Esophagus (tissue), 2 donors: ENCODE measurements around the gene DDX51. TPM values are rescaled to one million over a fixed set of nuclear protein-coding genes. Genes with fewer than 3 reads are reported as not detected.

Source experiments
- H3K27ac ChIP-seq, 2 donors: one replicate each; pipeline ENCODE4 v1.5.1; 2013; ENCODE audit warnings: low read depth in 2 of 2, mild to moderate bottlenecking in 2 of 2, inconsistent platforms in 1 of 2, low read length in 1 of 2, moderate library complexity in 1 of 2
- H3K27me3 ChIP-seq, 2 donors: one replicate each; pipeline ENCODE4 v1.6.1; 2013; ENCODE audit warnings: low read length in 2 of 2, control low read depth in 1 of 2, mild to moderate bottlenecking in 1 of 2; ENCODE audit not compliant: insufficient read depth in 2 of 2, control insufficient read depth in 1 of 2
- H3K36me3 ChIP-seq, 2 donors: one replicate each; pipeline ENCODE4 v1.6.1; 2013; ENCODE audit warnings: low read length in 1 of 2; ENCODE audit not compliant: control insufficient read depth in 2 of 2, insufficient read depth in 2 of 2
- H3K4me1 ChIP-seq, 2 donors: one replicate each; pipeline ENCODE4 v1.6.1; 2013; ENCODE audit warnings: low read length in 1 of 2; ENCODE audit not compliant: control insufficient read depth in 2 of 2, insufficient read depth in 2 of 2
- H3K4me3 ChIP-seq, 2 donors: one replicate each; pipeline ENCODE4 v1.5.1; 2013; ENCODE audit warnings: low read length in 2 of 2, mild to moderate bottlenecking in 2 of 2, low read depth in 1 of 2, moderate library complexity in 1 of 2
- H3K9me3 ChIP-seq, 2 donors: one replicate each; pipeline ENCODE4 v1.6.1; 2013; ENCODE audit warnings: mild to moderate bottlenecking in 2 of 2, low read depth in 1 of 2, low read length in 1 of 2, moderate library complexity in 1 of 2; ENCODE audit not compliant: control insufficient read depth in 2 of 2, insufficient read depth in 1 of 2
- WGBS, 2 donors: extraction: QIAGEN DNeasy Blood & Tissue Kit; methylation state at CpG; one replicate each; pipeline ENCODE4 v1.1.7; 2013; 5-methylcytosine and 5-hydroxymethylcytosine counted together
- polyA plus RNA-seq, 2 donors: library from polyadenylated mRNA; stranded (reverse); fragments of 200-250 nt; gene quantifications; one replicate each; pipeline ENCODE4 v1.2.3, GENCODE V29; 2013
- donor health status: healthy with polysubstance abuse.
- donor health status: Bipolar disorder and iron deficiency.

The DDX51 gene
- polyA plus RNA-seq, 2 donors: 12.3 to 20.4 TPM

DNA sequence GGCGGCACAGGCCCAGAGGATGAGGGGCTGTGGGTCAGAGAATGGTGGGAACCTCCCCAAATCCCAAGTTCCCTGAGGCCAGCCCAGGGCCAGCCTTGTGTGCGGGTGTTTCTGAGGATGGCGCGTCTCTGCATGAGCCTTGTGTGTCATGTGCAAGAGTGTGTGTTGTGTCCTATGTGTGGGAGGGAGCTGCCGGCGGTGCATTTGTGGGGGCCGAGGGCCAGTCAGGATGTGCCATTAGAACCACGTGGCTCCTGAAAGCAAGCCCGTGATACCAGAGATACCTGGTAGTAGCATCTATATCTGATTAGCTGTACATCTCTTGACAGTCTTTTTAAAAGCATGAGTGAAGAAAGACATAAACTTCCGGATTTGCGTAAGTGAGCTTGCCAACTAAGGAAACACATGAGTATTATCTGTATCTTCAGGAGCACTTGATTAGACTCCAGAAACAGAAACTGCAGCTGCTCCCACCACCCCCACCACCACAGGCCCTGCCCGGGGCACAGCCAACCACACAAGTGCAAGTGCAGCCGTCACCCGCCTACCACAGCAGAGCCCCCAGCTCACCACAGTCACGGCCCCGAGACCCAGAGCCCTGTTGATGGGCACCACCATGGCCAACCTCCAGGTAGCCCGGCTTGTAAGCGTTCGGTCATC, 19.2 kb downstream of the DDX51 start:
- H3K9me3 ChIP-seq: peaks cover 0 to 4% of the 10 kb centered on the region in 2 donors
- H3K36me3 ChIP-seq: peaks cover 8 to 33% of the 10 kb centered on the region in 2 donors
- H3K4me1 ChIP-seq: no peaks in the 10 kb centered on the region
- 90 to 94% methylated on average over 19 of the region's 19 CpGs for WGBS, 2 donors
- no peak overlapping the region for H3K4me3 ChIP-seq
- no peak overlapping the region for H3K27ac ChIP-seq
- no peaks in the 10 kb centered on the region for H3K27me3 ChIP-seq

DNA sequence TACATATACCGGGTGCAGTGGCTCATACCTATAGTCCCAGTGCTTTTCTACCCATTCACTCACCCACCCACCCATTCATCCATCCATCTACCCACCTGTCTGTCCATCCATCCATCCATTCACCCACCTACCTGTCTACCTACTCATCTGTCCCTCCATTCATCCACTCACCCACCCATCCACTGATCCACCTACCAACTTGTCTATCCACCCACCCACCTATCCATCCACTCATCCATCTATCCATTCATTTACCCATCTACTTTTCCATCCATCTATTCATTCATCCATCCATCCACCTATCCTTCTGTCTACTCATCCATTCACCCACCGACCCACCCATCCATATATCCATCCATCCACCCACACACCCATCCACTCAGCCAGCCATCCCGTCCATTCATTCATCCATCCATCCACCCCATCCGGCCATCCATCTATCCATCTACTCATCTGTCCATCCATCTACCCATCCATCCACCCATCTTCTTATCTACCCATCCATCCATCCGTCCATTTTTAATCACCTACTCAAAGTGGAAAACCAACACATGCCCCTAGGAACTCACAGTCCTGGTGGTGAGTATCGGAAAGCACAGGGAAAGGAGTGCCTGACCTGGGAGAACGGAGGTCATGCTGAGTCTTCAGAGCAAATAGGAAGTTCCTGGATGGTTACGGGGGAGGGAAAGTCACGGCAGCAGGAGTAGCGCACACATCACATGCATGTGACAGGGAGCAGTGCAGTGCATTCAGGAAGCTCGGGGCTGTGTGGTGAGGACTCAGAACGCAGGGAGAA, 20.0 kb downstream of the DDX51 start:
- Histone ChIP-seq H3K4me3 (no peak overlapping the region), H3K4me1 (no peaks in the 10 kb centered on the region), H3K27ac (no peak overlapping the region), H3K36me3 (peaks cover 8 to 33% of the 10 kb centered on the region in 2 donors), H3K9me3 (peaks cover 0 to 4% of the 10 kb centered on the region in 2 donors), H3K27me3 (no peaks in the 10 kb centered on the region)
- 90 to 97% methylated on average over 12 of the region's 12 CpGs for WGBS, 2 donors

DNA sequence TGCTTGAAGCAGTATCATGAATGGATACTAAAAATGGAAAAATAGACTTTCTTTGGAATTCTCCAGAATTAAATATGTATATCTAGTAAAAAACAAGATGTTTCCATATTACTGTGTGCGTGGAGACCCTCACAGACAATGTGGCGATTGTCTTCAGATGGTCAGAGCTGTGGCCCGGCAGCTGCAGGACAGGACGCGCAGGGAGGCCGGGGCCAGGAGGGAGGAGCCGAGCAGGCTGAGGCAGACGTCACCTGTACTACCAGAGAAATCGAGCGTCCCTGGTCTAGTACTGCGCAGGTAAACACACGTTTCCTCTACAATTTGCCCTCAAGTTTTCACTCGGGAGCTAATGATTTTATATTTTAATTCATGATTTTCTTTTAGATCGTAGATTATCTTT, 22.8 kb downstream of the DDX51 start:
- H3K9me3 ChIP-seq: no peaks in the 10 kb centered on the region
- no peak overlapping the region for H3K4me3 ChIP-seq
- no peaks in the 10 kb centered on the region for H3K27me3 ChIP-seq
- H3K36me3 ChIP-seq: peaks cover 8 to 35% of the 10 kb centered on the region in 2 donors
- no peaks in the 10 kb centered on the region for H3K4me1 ChIP-seq
- no peak overlapping the region for H3K27ac ChIP-seq
- 93 to 95% methylated on average over 14 of the region's 14 CpGs for WGBS, 2 donors

DNA sequence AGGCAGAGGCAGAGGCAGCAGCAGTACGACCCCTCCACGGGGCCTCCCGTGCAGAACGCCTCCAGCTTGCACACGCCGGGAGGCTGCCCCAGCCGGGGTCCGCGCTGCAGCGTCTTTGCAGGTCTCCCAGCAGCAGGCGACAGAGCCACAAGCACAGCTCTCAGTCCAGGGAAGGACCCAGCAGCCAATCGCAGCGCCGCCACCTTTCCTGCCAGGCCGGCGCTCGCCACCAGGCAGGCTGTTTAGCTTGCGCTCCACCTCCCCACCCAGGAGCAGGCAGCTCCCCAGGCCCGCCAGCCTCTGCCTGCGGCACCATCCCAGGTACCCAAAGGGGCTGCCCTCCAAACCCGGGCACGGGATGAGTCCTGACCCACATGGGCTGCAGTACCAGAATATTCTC, 25.2 kb downstream of the DDX51 start:
- H3K9me3 ChIP-seq: no peaks in the 10 kb centered on the region
- 91 to 94% methylated on average over 22 of the region's 22 CpGs for WGBS, 2 donors
- no peak overlapping the region for H3K27ac ChIP-seq
- H3K36me3 ChIP-seq: peaks cover 17 to 36% of the 10 kb centered on the region in 2 donors
- H3K27me3 ChIP-seq: no peaks in the 10 kb centered on the region
- H3K4me3 ChIP-seq: no peak overlapping the region
- no peaks in the 10 kb centered on the region for H3K4me1 ChIP-seq

DNA sequence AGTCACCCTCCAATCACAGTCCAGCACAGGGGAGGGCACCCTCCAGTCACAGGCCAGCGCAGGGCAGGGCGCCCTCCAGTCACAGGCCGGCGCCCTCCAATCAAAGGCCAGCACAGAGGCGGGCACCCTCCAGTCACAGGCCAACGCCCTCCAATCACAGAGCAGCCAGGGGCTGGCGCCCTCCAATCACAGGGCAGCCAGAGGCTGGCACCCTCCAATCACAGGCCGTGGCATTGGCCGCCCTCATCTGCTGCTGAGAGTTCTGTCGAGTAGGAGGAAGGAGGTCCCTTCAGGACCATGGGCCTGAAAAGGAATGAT, 26.6 kb downstream of the DDX51 start:
- Histone ChIP-seq H3K36me3 (peaks cover 17 to 39% of the 10 kb centered on the region in 2 donors), H3K27ac (no peak overlapping the region), H3K4me1 (no peaks in the 10 kb centered on the region), H3K4me3 (no peak overlapping the region), H3K9me3 (no peaks in the 10 kb centered on the region), H3K27me3 (no peaks in the 10 kb centered on the region)
- WGBS, 2 donors: 97 to 98% methylated on average over 10 of the region's 10 CpGs

DNA sequence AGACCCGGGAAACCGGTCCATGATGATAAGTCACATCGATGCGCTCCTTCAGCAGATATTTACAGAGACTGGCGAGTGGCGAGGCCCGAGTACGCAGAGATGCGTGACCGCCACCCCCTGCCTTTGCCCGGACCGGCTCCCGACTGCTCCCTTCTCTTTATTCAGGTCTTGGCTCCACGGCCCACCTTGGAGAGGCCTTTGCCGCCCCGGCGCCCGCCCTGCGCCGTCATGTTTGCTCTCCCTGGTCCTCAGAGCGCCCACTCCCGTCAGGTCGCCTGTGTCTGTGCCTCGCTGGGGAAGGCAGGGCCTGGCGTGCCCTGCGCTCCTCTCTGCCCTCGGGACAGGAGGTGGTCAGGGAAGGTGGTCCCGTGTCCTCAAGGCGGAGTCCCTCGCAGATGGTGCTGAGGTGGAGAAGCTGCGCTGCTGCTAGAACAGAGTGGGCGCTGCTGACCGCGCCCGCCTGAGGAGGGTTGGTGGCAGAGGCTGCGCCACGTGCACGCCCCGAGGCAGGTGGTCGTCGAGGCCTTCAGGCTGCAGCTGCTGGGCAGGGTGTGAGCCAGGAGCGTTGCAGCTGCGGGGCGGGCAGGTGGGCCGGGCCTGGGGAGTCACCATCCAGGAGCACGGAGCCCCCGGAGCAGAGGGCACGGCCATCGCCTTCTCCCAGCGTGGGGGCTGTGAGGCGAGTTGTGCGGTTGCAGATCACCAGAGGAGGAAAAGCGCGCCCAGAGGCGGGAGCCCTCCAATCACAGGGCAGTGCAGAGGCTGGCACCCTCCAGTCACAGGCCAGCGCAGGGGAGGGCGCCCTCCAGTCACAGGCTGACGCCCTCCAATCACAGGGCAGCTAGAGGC, 27.2 kb downstream of the DDX51 start:
- no peak overlapping the region for H3K4me3 ChIP-seq
- WGBS, 2 donors: 97% methylated on average over 58 of the region's 58 CpGs
- no peaks in the 10 kb centered on the region for H3K9me3 ChIP-seq
- H3K36me3 ChIP-seq: peaks cover 12 to 35% of the 10 kb centered on the region in 2 donors
- no peaks in the 10 kb centered on the region for H3K27me3 ChIP-seq
- H3K4me1 ChIP-seq: no peaks in the 10 kb centered on the region
- no peak overlapping the region for H3K27ac ChIP-seq

DNA sequence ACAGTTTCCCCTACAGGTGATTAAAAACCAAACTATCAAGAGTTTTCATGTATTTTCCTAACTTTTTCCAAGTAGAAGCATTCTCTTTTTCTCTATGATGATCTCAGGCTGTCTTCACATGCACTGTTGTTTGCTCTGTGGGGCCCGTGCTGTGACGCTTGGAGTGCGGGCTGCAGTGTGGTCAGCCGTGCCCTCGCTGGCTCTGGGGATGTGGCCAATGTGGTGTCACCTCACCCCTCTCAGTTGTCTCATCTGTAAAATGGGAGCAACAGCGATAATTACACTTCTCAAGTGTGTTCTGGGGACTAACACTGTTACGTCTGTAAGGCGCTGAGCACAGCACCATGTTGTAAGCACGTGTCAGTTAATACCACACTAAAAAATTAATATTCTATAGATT, 28.6 kb downstream of the DDX51 start:
- Histone ChIP-seq H3K36me3 (peaks cover 9 to 35% of the 10 kb centered on the region in 2 donors), H3K4me3 (no peak overlapping the region), H3K9me3 (no peaks in the 10 kb centered on the region), H3K27me3 (no peaks in the 10 kb centered on the region), H3K27ac (no peak overlapping the region), H3K4me1 (no peaks in the 10 kb centered on the region)
- 91 to 96% methylated on average over 9 of the region's 9 CpGs for WGBS, 2 donors

DNA sequence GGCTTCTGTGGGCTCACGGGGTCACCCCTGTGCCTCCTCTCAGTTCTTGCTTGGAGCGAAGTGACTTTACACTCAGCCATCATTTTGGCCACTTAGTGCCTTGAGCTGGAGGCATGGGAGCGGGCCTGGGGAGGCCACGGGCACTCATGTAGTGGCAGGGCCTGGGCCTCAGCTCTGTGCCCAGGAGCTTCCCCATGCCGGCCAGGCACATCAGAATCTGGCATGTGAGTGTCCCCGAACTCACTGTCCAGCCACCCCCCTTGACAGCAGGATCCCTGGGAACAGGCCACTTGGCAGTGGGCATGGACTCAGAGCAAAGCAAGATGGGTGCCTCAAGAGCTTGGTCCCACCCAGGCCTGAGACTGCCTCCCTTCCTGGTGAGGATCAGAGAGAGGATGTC, 29.5 kb downstream of the DDX51 start:
- no peaks in the 10 kb centered on the region for H3K4me1 ChIP-seq
- peaks cover 9 to 34% of the 10 kb centered on the region in 2 donors for H3K36me3 ChIP-seq
- no peak overlapping the region for H3K4me3 ChIP-seq
- no peaks in the 10 kb centered on the region for H3K9me3 ChIP-seq
- no peaks in the 10 kb centered on the region for H3K27me3 ChIP-seq
- H3K27ac ChIP-seq: no peak overlapping the region
- 97 to 98% methylated on average over 6 of the region's 6 CpGs for WGBS, 2 donors

DNA sequence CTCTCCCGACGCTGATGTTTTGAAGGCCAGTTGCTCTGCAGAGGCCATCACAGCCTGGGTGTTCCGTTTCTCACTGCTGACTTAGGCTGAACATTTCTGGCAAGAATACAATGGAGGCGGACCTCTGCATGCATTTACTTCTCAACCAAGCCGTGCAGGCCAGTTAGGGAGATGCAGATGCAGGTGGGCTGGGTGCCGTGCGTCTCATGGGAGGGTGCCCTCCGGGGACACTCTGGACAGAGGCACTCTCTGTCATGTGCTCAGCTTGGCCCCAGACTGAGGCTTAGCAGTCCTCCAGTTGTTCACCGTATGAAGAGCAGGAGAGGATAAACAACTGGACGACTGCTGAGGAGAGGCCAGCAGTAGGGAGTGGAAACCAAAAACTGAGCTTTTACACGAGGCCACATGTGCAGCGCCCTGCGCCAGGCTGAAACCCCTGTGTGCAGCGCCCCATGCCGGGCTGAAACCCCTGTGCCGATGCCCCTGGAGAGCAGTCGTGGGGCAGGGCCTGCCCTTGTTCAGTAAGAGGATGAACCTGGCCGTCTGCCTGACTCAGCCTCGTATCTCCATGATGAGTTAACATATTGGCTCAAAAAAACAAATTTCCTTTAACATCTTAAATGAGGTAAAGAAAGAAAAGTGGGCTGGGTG, 32.3 kb downstream of the DDX51 start:
- WGBS, 2 donors: 88 to 90% methylated on average over 19 of the region's 19 CpGs
- Histone ChIP-seq H3K27ac (no peak overlapping the region), H3K27me3 (no peaks in the 10 kb centered on the region), H3K4me1 (no peaks in the 10 kb centered on the region), H3K36me3 (peaks cover 12 to 26% of the 10 kb centered on the region in 2 donors), H3K4me3 (no peak overlapping the region), H3K9me3 (no peaks in the 10 kb centered on the region)
